Thyroid gland (tissue), 4 donors: Measurements from ENCODE around the gene CRAMP1.
A peak's percentile ranks its signal among the peaks of the same experiment; 100 is the strongest.

Experiments used
- CTCF ChIP-seq, 6 experiments: fragments of 200-600 bp in 3 of 6; fragments of 450-650 bp in 3 of 6; sonication (generic) in 3 of 6; IDR thresholded peaks; one replicate each; pipeline ENCODE4 v1.5.1; 2016 to 2019; ENCODE audit warnings: antibody characterized with exemption in 6 of 6, mild to moderate bottlenecking in 2 of 6, inconsistent platforms in 1 of 6, moderate library complexity in 1 of 6
- POLR2A ChIP-seq, 2 donors: fragments of 450-650 bp; IDR thresholded peaks; one replicate each; pipeline ENCODE4 v1.6.1; 2017; ENCODE audit warnings: antibody characterized with exemption in 2 of 2, mild to moderate bottlenecking in 2 of 2, moderate library complexity in 1 of 2

GRCh38 chr16:1723450-1724147, 111.4 kb downstream of the CRAMP1 start:
- no peak for TF ChIP-seq POLR2A (IDR thresholded peaks at IDR 0.05)
- TF ChIP-seq CTCF (IDR thresholded peaks at IDR 0.05): peak; percentile 65 to 88 (median 70)
